GM21423 (cell line): ENCODE data around the gene GUCA2B.

ENCODE experiments used
- ATAC-seq: cut with Tn5 transposase; IDR thresholded peaks from one replicate; pipeline ENCODE4 v1.9.1; 2021; ENCODE audit warnings: mild to moderate bottlenecking, moderate library complexity; ENCODE audit not compliant: unreplicated experiment

The GUCA2B gene

GRCh38 chr1:42152907-42153600 is at the start of gene GUCA2B:
Gene GUCA2B (plus strand): TSS chr1:42153410. CDS start chr1:42153451, 41 bp downstream.
- no peak for ATAC-seq

GRCh38 chr1:42105025-42105424 is 48.2 kb upstream of the GUCA2B start:
- ATAC-seq, result no peak

- no peak for ATAC-seq
These were observed 44.9 kb upstream of the GUCA2B start for GRCh38 chr1:42108309-42108708.

- no peak for ATAC-seq
These were observed 43.6 kb upstream of the GUCA2B start for GRCh38 chr1:42109600-42109999.

GRCh38 chr1:42114229-42114628 is 39.0 kb upstream of the GUCA2B start:
- no peak for ATAC-seq

- no peak for ATAC-seq
These were observed 36.0 kb upstream of the GUCA2B start for GRCh38 chr1:42117214-42117613.

- ATAC-seq, result no peak
These were observed 35.1 kb upstream of the GUCA2B start for GRCh38 chr1:42118125-42118524.

GRCh38 chr1:42122408-42122807 is 30.8 kb upstream of the GUCA2B start:
- ATAC-seq, result no peak

- ATAC-seq, result no peak
These were observed 27.7 kb upstream of the GUCA2B start for GRCh38 chr1:42125552-42125951.

GRCh38 chr1:42127767-42128166 is 25.4 kb upstream of the GUCA2B start:
- no peak for ATAC-seq

GRCh38 chr1:42128499-42128898 is 24.7 kb upstream of the GUCA2B start:
- no peak for ATAC-seq

- no peak for ATAC-seq
These were observed 24.2 kb upstream of the GUCA2B start for GRCh38 chr1:42128964-42129363.

- ATAC-seq, result no peak
These were observed 23.0 kb upstream of the GUCA2B start for GRCh38 chr1:42130061-42130660.

- ATAC-seq, result no peak
These were observed 19.8 kb upstream of the GUCA2B start for GRCh38 chr1:42133390-42133789.

GRCh38 chr1:42133809-42134526 is 19.2 kb upstream of the GUCA2B start:
- ATAC-seq, result no peak

- ATAC-seq, result no peak
These were observed 17.8 kb upstream of the GUCA2B start for GRCh38 chr1:42135426-42135825.

GRCh38 chr1:42136466-42136865 is 16.7 kb upstream of the GUCA2B start:
- ATAC-seq, result no peak

- ATAC-seq, result no peak
These were observed 15.4 kb upstream of the GUCA2B start for GRCh38 chr1:42137766-42138165.

- no peak for ATAC-seq
These were observed 14.6 kb upstream of the GUCA2B start for GRCh38 chr1:42138586-42138985.

GRCh38 chr1:42139444-42139843 is 13.8 kb upstream of the GUCA2B start:
- no peak for ATAC-seq

- ATAC-seq, result no peak
These were observed 13.0 kb upstream of the GUCA2B start for GRCh38 chr1:42140191-42140590.

GRCh38 chr1:42141978-42142377 is 11.2 kb upstream of the GUCA2B start:
- ATAC-seq, result no peak
